SK-N-SH (cell line): ENCODE results near the gene LRMDA. TPM values are rescaled to one million over a fixed set of nuclear protein-coding genes. Genes with fewer than 3 reads are reported as not detected.

Source experiments
- CHD2 ChIP-seq: fragments of 150-350 bp; IDR thresholded peaks from 2 replicates; pipeline ENCODE4 v1.6.1; 2018; ENCODE audit warnings: low read length; ENCODE audit not compliant: partially characterized antibody
- EZH2phosphoT487 ChIP-seq: fragments of 200-600 bp; sonication (generic); IDR thresholded peaks from 2 replicates; pipeline ENCODE4 v1.6.1; 2017; ENCODE audit warnings: low read depth, mixed run types, mild to moderate bottlenecking, antibody characterized with exemption, moderate library complexity, borderline replicate concordance
- FOSL2 ChIP-seq: IDR thresholded peaks from 2 replicates; pipeline ENCODE4 v1.4.0; 2012; ENCODE audit warnings: low read depth, mild to moderate bottlenecking, moderate library complexity, borderline replicate concordance
- FOXM1 ChIP-seq: IDR thresholded peaks from 2 replicates; pipeline ENCODE4 v1.4.0; 2012; ENCODE audit warnings: low read depth, mild to moderate bottlenecking
- GATA2 ChIP-seq: sonication (generic); formaldehyde crosslinking; IDR thresholded peaks from 2 replicates; pipeline ENCODE4 v1.5.0; 2020; ENCODE audit warnings: mild to moderate bottlenecking, missing genetic modification reagents
- IRF3 ChIP-seq: fragments of 150-350 bp; IDR thresholded peaks from 2 replicates; pipeline ENCODE4 v1.6.1; 2016; ENCODE audit warnings: mild to moderate bottlenecking, low read depth, low read length
- JUND ChIP-seq: IDR thresholded peaks from 2 replicates; pipeline ENCODE4 v1.4.0; 2012
- MEF2A ChIP-seq: IDR thresholded peaks from 2 replicates; pipeline ENCODE4 v1.4.0; 2012; ENCODE audit warnings: low read depth, borderline replicate concordance
- MXI1 ChIP-seq: IDR thresholded peaks from 2 replicates; pipeline ENCODE4 v1.6.1; 2012; ENCODE audit warnings: mild to moderate bottlenecking, low read depth, low read length, improper control_type of control experiment
- NFIC ChIP-seq: IDR thresholded peaks from 2 replicates; pipeline ENCODE4 v1.4.0; 2012; ENCODE audit warnings: borderline replicate concordance
- NRF1 ChIP-seq: IDR thresholded peaks from 2 replicates; pipeline ENCODE4 v1.6.1; 2012; ENCODE audit warnings: low read depth, mild to moderate bottlenecking, low read length
- PBX3 ChIP-seq: IDR thresholded peaks from 2 replicates; pipeline ENCODE4; 2012
- POLR2AphosphoS5 ChIP-seq: IDR thresholded peaks from 2 replicates; pipeline ENCODE4 v1.6.1; 2012; ENCODE audit warnings: low read depth, low read length
- RAD21 ChIP-seq: IDR thresholded peaks from 2 replicates; pipeline ENCODE4 v1.6.1; 2012; ENCODE audit warnings: mild to moderate bottlenecking, low read length
- RCOR1 ChIP-seq: fragments of 150-350 bp; IDR thresholded peaks from 2 replicates; pipeline ENCODE4 v1.6.1; 2017; ENCODE audit warnings: antibody characterized with exemption, low read length
- REST ChIP-seq: IDR thresholded peaks from 2 replicates; pipeline ENCODE4 v1.6.1; 2012; ENCODE audit warnings: mild to moderate bottlenecking, low read depth, low read length, moderate library complexity
- RFX5 ChIP-seq: IDR thresholded peaks from 2 replicates; pipeline ENCODE4 v1.6.1; 2012; ENCODE audit warnings: mild to moderate bottlenecking, improper control_type of control experiment, low read length
- SIN3A ChIP-seq: IDR thresholded peaks from 2 replicates; pipeline ENCODE4 v1.6.1; 2012; ENCODE audit warnings: low read depth, mild to moderate bottlenecking, low read length, moderate library complexity, borderline replicate concordance
- TAF1 ChIP-seq: IDR thresholded peaks from 2 replicates; pipeline ENCODE4 v1.6.1; 2012; ENCODE audit warnings: low read depth, mild to moderate bottlenecking, low read length, moderate library complexity, borderline replicate concordance
- TEAD4 ChIP-seq: IDR thresholded peaks from 2 replicates; pipeline ENCODE4 v1.4.0; 2012; ENCODE audit warnings: mild to moderate bottlenecking, borderline replicate concordance; ENCODE audit not compliant: insufficient read depth
- USF1 ChIP-seq: IDR thresholded peaks from 2 replicates; pipeline ENCODE4 v1.4.0; 2012; ENCODE audit warnings: low read depth, borderline replicate concordance
- USF2 ChIP-seq: fragments of 150-350 bp; IDR thresholded peaks from 2 replicates; pipeline ENCODE4 v1.6.1; 2017; ENCODE audit warnings: antibody characterized with exemption, low read length, low read depth, borderline replicate concordance
- YY1 ChIP-seq: IDR thresholded peaks from 2 replicates; pipeline ENCODE4 v1.4.0; 2012; ENCODE audit warnings: low read depth, mild to moderate bottlenecking
- polyA plus RNA-seq, 3 experiments: library from polyadenylated mRNA; depleted of rRNA; stranded (reverse); fragments of >200 nt; gene quantifications; 2 replicates each; pipeline ENCODE4 v1.2.3, GENCODE V29; 2012

LRMDA gene
- polyA plus RNA-seq, 1 of the 3 experiments (the other 2 are of a cell fraction) = 0.95 TPM

GRCh38 chr10:76558996-76559891, 1127.8 kb downstream of the LRMDA start (continued):
- TF ChIP-seq NRF1 (peak; percentile 26; the same call in 1 of the 2 replicates), RFX5 (no peak), POLR2AphosphoS5 (peak; percentile 81), USF1 (no peak), EZH2phosphoT487 (no peak), REST (no peak), JUND (peak; percentile 84), USF2 (no peak), TAF1 (no peak), MEF2A (no peak; the same call in 1 of the 2 replicates), RCOR1 (no peak), PBX3 (peak; percentile 98), FOSL2 (peak; percentile 52; the same call in 1 of the 2 replicates), RAD21 (no peak), MXI1 (no peak), IRF3 (no peak), YY1 (no peak), SIN3A (peak; percentile 74), GATA2 (CRISPR knock-in tag) (no peak), CHD2 (no peak), FOXM1 (peak; percentile 85; the same call in 1 of the 2 replicates), TEAD4 (peak; percentile 94), NFIC (peak; percentile 79)
